SK-N-SH (cell line): ENCODE results near the gene CNPY2.

Source experiments
- CTCF ChIP-seq: fragments of 200-600 bp; sonication (generic); IDR thresholded peaks from 2 replicates; pipeline ENCODE4 v1.6.1; 2017; ENCODE audit warnings: antibody characterized with exemption, mild to moderate bottlenecking, moderate library complexity
- ELF1 ChIP-seq: IDR thresholded peaks from 2 replicates; pipeline ENCODE4 v1.4.0; 2012
- EZH2phosphoT487 ChIP-seq: fragments of 200-600 bp; sonication (generic); IDR thresholded peaks from 2 replicates; pipeline ENCODE4 v1.6.1; 2017; ENCODE audit warnings: low read depth, mixed run types, mild to moderate bottlenecking, antibody characterized with exemption, moderate library complexity, borderline replicate concordance
- MEF2A ChIP-seq: IDR thresholded peaks from 2 replicates; pipeline ENCODE4 v1.4.0; 2012; ENCODE audit warnings: low read depth, borderline replicate concordance
- RFX5 ChIP-seq: IDR thresholded peaks from 2 replicates; pipeline ENCODE4 v1.6.1; 2012; ENCODE audit warnings: mild to moderate bottlenecking, improper control_type of control experiment, low read length

GRCh38 chr12:56346675-56347074 is 30.9 kb upstream of the CNPY2 start:
- TF ChIP-seq CTCF (peak; percentile 12; the same call in 1 of the 2 replicates), MEF2A (no peak), ELF1 (no peak), RFX5 (no peak), EZH2phosphoT487 (no peak)
